Right lobe of liver (tissue), 6 donors: Measurements from ENCODE around the gene NOTCH1. TPM values are rescaled to one million over a fixed set of nuclear protein-coding genes. Genes with fewer than 3 reads are reported as not detected.

Experiments used
- ATAC-seq, 4 donors: fragments of 200-7000 bp; cut with Tn5 transposase; one replicate each; pipeline ENCODE4 v1.9.1; 2020; ENCODE audit warnings: mild to moderate bottlenecking in 4 of 4, moderate library complexity in 4 of 4
- DNase-seq, 3 donors: peaks; one replicate each; pipeline ENCODE4 v3.0.0-alpha.2; 2020
- H3K27ac ChIP-seq, 3 donors: fragments of 200-600 bp; one replicate each; pipeline ENCODE4 v1.8.0; 2022
- H3K27me3 ChIP-seq, 2 donors: fragments of 200-600 bp; one replicate each; pipeline ENCODE4 v1.8.0; 2022
- H3K36me3 ChIP-seq, 4 donors: fragments of 200-600 bp; sonication (generic) in 1 of 4; one replicate each; pipeline versions ENCODE4 v1.5.1 to v1.8.0; 2017 to 2022; ENCODE audit warnings: control low read depth in 1 of 4
- H3K4me1 ChIP-seq, 4 donors: fragments of 200-600 bp; sonication (generic) in 1 of 4; one replicate each; pipeline versions ENCODE4 v1.5.1 to v1.8.0; 2017 to 2022; ENCODE audit warnings: control low read depth in 1 of 4
- H3K4me3 ChIP-seq, 3 donors: fragments of 200-600 bp; one replicate each; pipeline ENCODE4 v1.8.0; 2022
- H3K9me3 ChIP-seq, 4 donors: fragments of 200-600 bp; sonication (generic) in 1 of 4; one replicate each; pipeline versions ENCODE4 v1.5.1 to v1.8.0; 2017 to 2022; ENCODE audit warnings: control low read depth in 1 of 4
- POLR2A ChIP-seq: fragments of 450-650 bp; IDR thresholded peaks from one replicate; pipeline ENCODE4 v1.6.1; 2017; ENCODE audit warnings: antibody characterized with exemption, mild to moderate bottlenecking
- WGBS: methylation state at CpG from one replicate; pipeline ENCODE4 v1.1.6; 2018; ENCODE audit warnings: low coverage, low lambda C conversion rate; ENCODE audit not compliant: insufficient coverage; ENCODE audit errors: missing lambda C conversion rate; 5-methylcytosine and 5-hydroxymethylcytosine counted together
- intact Hi-C, 2 donors: fragments of 100-400 bp; cut with DNase I; formaldehyde crosslinking; loops; one replicate each; pipeline versions ENCODE4 v1.11.2 to v1.14.1; 2022
- total RNA-seq, 6 experiments: library from RNA; depleted of rRNA in 2 of 6; stranded (reverse); fragments of >200 nt in 2 of 6; fragmentation: NEBNext Ultra II Directional in 3 of 6; extraction: Animal tissue kit (Norgen Biotek cat#: 25700) in 3 of 6; gene quantifications; one replicate each; pipeline versions ENCODE4 v1.1.0 to v1.2.4, GENCODE V29; 2016 to 2023
- TF ChIP-seq, protein P1 (sequence below), 4 donors: fragments of 200-600 bp in 3 of 4; fragments of 450-650 bp in 1 of 4; IDR thresholded peaks; one replicate each; pipeline versions ENCODE4 v1.5.1 to v1.8.0; 2016 to 2022; ENCODE audit warnings: antibody characterized with exemption in 4 of 4, mild to moderate bottlenecking in 2 of 4
- donor health status: DM: no; HTN: yes; CAD: no.
- donor health status: DM: no; HTN: no; CAD: no.
- donor health status: DM: no; HTN: no; CAD: no.
- donor health status: DM: no; HTN: yes; CAD: no.
- donor health status: DM: no; HTN: yes; CAD: no.

Gene NOTCH1
- total RNA-seq, 6 experiments from 2014 or later: 17.4 to 26.2 (median 19.3) TPM

DNA sequence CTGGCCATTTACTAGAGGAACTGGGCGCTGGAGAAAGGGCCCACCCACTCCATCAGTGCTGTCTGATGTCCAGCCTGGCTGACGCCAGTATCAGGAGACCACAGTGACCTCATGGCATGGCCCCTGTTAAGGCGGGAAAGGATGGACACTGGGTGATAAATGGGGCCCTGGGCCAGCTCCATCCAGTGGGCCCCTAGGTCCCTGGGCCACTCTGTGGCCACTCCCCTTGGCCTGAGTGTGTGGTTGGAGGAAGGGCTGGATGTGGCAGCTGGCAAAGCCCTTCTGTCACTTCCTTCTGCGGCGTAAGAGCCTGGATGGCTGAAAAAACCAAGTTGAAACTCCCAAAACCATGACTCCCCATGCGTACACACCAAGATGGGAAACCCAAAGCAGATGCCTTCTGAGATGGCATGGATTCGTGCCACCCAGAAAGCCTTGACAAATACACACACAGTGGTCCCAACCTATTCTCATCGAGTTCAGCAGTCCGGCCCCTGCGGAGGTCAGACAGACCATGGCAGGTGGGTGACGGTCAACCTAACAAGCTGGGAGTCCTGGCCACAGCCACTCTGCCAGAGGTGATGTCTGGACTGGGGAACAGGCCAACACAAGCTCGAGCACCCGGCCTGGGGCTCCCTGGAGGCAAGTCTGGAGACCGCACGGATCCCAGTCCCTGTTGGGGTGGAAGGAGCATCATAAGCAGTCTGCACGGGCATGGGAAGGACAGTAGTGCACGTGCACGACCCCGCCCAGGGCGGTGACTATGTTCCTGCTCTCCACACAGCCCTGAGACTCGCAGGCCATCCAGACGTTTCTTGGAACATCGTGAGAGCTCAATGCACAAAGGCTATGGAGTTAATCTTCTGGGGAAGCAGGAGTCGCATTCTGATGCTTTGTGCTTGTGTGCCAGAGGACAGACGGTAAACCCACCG is 45.2 kb upstream of the NOTCH1 start:
- intact Hi-C loops: no loop called here
- Histone ChIP-seq H3K4me1 (peaks cover 0 to 5% (median 0%) of the 10 kb centered on the region in 4 donors), H3K27ac (no peak overlapping the region), H3K4me3 (no peak overlapping the region), H3K27me3 (no peaks in the 10 kb centered on the region), H3K9me3 (no peaks in the 10 kb centered on the region), H3K36me3 (no peaks in the 10 kb centered on the region)
- WGBS: 81% methylated on average over 4 of the region's 26 CpGs
- DNase-seq: no peak
- peak; percentile 31 to 53 (median 36) for ATAC-seq
- no peak for TF ChIP-seq POLR2A
- TF ChIP-seq, protein P1, sequence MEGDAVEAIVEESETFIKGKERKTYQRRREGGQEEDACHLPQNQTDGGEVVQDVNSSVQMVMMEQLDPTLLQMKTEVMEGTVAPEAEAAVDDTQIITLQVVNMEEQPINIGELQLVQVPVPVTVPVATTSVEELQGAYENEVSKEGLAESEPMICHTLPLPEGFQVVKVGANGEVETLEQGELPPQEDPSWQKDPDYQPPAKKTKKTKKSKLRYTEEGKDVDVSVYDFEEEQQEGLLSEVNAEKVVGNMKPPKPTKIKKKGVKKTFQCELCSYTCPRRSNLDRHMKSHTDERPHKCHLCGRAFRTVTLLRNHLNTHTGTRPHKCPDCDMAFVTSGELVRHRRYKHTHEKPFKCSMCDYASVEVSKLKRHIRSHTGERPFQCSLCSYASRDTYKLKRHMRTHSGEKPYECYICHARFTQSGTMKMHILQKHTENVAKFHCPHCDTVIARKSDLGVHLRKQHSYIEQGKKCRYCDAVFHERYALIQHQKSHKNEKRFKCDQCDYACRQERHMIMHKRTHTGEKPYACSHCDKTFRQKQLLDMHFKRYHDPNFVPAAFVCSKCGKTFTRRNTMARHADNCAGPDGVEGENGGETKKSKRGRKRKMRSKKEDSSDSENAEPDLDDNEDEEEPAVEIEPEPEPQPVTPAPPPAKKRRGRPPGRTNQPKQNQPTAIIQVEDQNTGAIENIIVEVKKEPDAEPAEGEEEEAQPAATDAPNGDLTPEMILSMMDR (IDR thresholded peaks at IDR 0.05): no peak

DNA sequence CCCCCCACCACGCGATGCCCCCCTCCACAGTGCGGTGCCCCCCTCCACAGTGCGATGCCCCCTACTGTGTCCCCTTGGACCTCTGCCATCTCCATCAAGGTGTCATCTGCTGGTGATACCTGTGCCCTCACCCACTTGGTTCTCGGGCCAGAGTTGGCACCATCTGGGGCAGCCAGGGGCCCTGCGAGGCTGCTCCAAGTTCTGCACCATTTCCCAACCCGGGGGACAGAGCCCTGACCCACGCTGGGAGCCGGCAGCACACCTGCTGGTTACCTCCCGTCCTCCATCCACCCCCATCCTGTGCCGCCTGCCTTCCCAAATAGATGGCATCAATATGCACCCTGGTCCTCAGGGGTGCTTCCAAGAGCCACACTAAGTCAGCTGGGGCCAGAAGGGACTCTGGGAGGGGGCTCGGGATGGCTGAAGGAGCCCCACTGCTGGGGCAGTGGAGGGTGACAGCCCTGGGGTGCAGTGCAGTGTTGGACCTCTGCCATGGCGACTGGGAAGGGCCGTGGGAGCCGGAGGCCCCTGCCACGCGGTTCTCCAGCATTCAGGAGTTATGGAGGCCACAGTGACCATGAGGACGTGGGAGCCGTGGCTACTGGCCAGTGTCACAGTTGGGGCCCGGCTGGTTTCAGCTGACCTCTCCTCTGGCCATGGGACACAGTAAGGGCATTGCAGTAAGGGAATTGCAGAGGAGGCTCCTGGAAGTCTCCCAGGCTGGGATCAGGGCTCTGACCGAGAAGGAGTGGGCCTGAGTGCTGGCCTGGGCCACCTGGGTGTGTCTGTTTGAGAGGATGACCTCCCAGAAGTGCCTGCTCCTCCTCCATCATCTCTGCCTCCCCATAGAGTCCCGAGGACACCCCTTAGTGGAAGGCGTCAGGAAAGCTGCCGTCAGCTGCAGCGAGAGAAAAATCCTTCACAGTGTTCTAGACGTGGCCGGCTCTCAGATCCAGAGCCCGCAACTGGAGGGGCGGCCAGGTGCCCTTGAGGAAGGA is 44.2 kb upstream of the NOTCH1 start:
- Histone ChIP-seq H3K4me1 (peaks cover 0 to 5% (median 0%) of the 10 kb centered on the region in 4 donors), H3K36me3 (no peaks in the 10 kb centered on the region), H3K9me3 (no peaks in the 10 kb centered on the region), H3K4me3 (no peak overlapping the region), H3K27me3 (no peaks in the 10 kb centered on the region), H3K27ac (no peak overlapping the region)
- no peak for DNase-seq
- TF ChIP-seq, protein P1 (IDR thresholded peaks at IDR 0.05): no peak
- no peak for TF ChIP-seq POLR2A
- peak in 2 of 4 donors; percentile 5 to 14 for ATAC-seq
- intact Hi-C loops: no loop called here
- 92% methylated on average over 8 of the region's 29 CpGs for WGBS

DNA sequence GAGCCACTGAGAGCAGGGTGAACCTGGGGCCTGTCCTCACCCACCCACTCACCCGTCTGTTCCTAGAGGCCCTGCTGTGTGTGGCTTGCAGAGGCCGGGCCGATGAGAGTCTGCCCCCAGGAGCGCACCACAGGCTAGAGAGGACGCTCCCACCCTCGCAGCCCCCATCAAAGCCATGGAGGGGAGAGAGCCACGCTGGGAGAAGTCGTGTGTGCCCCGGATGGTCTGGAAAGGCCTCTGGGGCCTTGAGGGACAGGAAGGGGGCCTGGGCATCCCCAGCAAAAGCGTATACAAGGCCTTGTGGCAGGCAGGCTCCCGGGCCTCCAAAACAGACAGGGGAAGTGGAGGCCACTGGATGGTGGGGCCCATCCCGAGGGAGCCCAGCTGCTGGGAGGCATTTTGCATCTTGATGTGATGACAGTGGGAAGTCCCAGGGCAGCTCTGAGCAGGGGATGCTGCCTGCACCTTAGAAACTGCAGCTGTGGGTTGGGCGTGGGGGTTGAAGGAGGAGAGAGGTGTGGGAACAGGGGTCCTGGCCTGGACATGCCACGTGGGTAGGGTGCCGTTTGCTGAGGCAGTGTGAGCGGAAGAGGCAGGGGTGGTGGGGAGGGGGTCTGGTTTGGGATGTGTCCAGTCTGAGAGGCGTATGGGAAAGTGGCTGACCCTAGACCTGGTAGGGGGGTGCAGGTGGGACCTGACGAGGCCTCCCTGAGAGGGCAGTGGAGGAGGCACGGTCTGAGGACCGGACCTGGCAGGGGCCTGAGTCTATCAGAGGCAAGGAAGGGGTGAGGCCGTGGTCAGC is 43.0 kb upstream of the NOTCH1 start:
- peaks cover 0 to 5% (median 0%) of the 10 kb centered on the region in 4 donors for H3K4me1 ChIP-seq
- intact Hi-C loops: no loop called here
- DNase-seq: no peak

More for the DNA sequence above, 43.0 kb upstream of the NOTCH1 start:
- H3K27ac ChIP-seq: peak overlapping the region in 1 of 3 donors; percentile 13
- 74% methylated on average over 10 of the region's 21 CpGs for WGBS
- TF ChIP-seq, protein P1 (IDR thresholded peaks at IDR 0.05): no peak
- no peak for TF ChIP-seq POLR2A
- no peaks in the 10 kb centered on the region for H3K36me3 ChIP-seq
- no peak overlapping the region for H3K4me3 ChIP-seq
- H3K27me3 ChIP-seq: no peaks in the 10 kb centered on the region
- H3K9me3 ChIP-seq: no peaks in the 10 kb centered on the region
- ATAC-seq: no peak
